ENCODE results near the gene CSNK2A2. TPM values are rescaled to one million over a fixed set of nuclear protein-coding genes. Genes with fewer than 3 reads are reported as not detected.

The CSNK2A2 gene
- total and polyA plus RNA-seq, 4 donors = 18.6 to 74.7 (median 41.0) TPM

DNA sequence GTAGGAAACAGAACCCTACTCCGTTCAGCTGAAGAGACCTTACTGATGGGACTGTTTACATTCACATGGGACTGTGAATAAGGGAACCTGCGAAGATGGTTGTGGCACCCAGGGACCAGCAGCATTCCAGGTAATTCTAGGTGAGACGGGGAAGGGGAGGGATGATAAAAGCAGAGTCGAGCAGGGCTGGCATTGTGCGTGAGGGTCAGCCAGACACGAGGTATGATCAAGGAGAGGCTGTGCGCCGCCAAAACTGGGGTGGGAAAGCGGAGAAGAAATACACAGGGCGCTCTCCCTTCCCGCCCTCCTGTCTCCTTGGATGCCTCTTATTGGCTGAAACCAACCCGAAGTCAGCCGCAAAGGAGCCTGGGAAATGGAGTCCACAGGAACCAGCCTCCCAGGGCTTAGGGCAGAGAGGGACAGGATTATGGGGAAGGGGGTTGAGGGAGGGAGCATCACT, 38.4 kb upstream of the CSNK2A2 start:
- WGBS, 2 donors = 0 to 1% methylated on average over 13 of the region's 13 CpGs
- TF ChIP-seq, protein P1, sequence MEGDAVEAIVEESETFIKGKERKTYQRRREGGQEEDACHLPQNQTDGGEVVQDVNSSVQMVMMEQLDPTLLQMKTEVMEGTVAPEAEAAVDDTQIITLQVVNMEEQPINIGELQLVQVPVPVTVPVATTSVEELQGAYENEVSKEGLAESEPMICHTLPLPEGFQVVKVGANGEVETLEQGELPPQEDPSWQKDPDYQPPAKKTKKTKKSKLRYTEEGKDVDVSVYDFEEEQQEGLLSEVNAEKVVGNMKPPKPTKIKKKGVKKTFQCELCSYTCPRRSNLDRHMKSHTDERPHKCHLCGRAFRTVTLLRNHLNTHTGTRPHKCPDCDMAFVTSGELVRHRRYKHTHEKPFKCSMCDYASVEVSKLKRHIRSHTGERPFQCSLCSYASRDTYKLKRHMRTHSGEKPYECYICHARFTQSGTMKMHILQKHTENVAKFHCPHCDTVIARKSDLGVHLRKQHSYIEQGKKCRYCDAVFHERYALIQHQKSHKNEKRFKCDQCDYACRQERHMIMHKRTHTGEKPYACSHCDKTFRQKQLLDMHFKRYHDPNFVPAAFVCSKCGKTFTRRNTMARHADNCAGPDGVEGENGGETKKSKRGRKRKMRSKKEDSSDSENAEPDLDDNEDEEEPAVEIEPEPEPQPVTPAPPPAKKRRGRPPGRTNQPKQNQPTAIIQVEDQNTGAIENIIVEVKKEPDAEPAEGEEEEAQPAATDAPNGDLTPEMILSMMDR (IDR thresholded peaks at IDR 0.05; ENCODE audit: control extremely low read depth, extremely low read depth) = no peak
- Histone ChIP-seq H3K27ac (ENCODE audit: low read depth in 1 of 2, low read length in 1 of 2) (no peak overlapping the region), H3K9me3 (ENCODE audit: control insufficient read depth in 4 of 4, insufficient read depth in 3 of 4, low read length in 3 of 4) (peaks cover 0 to 2% (median 0%) of the 10 kb centered on the region in 4 donors), H3K27me3 (ENCODE audit: control insufficient read depth in 3 of 3, insufficient read depth in 3 of 3, low read length in 2 of 3) (peaks cover 0 to 11% (median 2%) of the 10 kb centered on the region in 3 donors), H3K4me1 (ENCODE audit: control insufficient read depth in 5 of 5, insufficient read depth in 5 of 5, low read length in 5 of 5) (no peaks in the 10 kb centered on the region), H3K9ac (ENCODE audit: insufficient read depth in 1 of 2, low read length in 2 of 2) (no peak overlapping the region), H3K36me3 (ENCODE audit: control insufficient read depth in 4 of 4, insufficient read depth in 4 of 4, low read length in 4 of 4) (no peaks in the 10 kb centered on the region), H3K4me3 (no peak overlapping the region)
- ATAC-seq (ENCODE audit: insufficient read depth, low FRiP score) (peak; percentile 58), DNase-seq (peak; percentile 63 to 71 (median 66))

DNA sequence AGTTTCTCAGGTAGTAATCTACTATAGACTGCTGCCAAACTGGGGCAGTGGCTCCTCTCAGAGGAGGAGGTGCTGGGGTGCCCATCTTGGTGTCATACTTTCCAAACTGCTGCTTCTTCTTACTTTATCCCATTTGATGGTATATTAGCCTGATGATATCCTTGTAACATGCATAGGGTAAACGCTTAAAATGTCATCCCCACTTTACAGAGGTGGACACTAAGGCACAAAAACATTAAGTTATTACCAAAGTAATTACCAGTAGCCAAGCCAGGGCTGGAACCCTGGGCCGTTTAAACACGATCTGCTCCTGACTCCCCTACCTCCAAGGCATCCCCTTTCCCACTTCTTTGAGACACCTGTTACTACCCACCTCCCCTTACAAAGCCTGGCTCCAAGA, 37.8 kb upstream of the CSNK2A2 start:
- no peak for DNase-seq
- no peak for ATAC-seq (ENCODE audit: insufficient read depth, low FRiP score)
- 42 to 46% methylated on average over 3 of the region's 3 CpGs for WGBS, 2 donors
- H3K4me3 ChIP-seq = no peak overlapping the region
- H3K9ac ChIP-seq (ENCODE audit: insufficient read depth in 1 of 2, low read length in 2 of 2) = no peak overlapping the region
- H3K36me3 ChIP-seq (ENCODE audit: control insufficient read depth in 4 of 4, insufficient read depth in 4 of 4, low read length in 4 of 4) = no peaks in the 10 kb centered on the region
- no peak overlapping the region for H3K27ac ChIP-seq (ENCODE audit: low read depth in 1 of 2, low read length in 1 of 2)
- TF ChIP-seq, protein P1 (IDR thresholded peaks at IDR 0.05; ENCODE audit: control extremely low read depth, extremely low read depth) = no peak
- H3K27me3 ChIP-seq (ENCODE audit: control insufficient read depth in 3 of 3, insufficient read depth in 3 of 3, low read length in 2 of 3) = peaks cover 0 to 11% (median 2%) of the 10 kb centered on the region in 3 donors
- peaks cover 0 to 2% (median 0%) of the 10 kb centered on the region in 4 donors for H3K9me3 ChIP-seq (ENCODE audit: control insufficient read depth in 4 of 4, insufficient read depth in 3 of 4, low read length in 3 of 4)
- H3K4me1 ChIP-seq (ENCODE audit: control insufficient read depth in 5 of 5, insufficient read depth in 5 of 5, low read length in 5 of 5) = no peaks in the 10 kb centered on the region

DNA sequence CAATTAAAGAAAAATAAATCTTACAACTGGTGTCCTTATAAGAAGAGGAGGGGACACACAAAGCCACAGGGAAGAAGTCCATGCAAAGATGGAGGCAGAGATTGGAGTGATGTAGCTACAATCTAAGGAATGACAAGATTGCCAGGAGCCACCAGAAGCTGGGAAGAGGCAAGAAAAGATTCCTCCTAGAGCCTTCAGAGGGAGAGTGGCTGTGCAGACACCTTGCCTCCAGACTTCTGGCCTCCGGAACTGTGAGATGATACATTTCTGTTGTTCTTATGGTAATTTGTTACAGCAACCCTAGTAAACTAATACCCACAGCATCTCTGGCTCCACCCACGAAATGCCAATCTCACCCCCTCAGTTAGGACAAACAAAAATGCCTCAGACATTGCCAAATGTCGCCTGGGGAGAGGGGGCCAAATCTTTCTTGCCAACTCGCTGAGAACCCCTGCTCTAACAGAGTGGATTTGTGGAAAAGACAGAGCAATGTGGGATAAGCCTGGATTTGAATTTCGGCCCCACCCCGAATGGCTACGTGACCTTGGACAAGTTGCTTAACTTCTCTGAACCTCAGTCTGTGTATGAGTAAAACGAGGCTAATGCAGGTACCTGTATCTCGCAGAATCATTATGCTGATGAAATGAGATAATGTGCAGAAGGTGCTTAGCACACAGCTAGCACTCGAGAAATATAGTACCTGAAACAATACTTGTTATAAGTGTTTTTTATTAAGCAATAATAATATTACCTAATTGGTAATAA, 37.1 kb upstream of the CSNK2A2 start:
- 72 to 81% methylated on average over 10 of the region's 10 CpGs for WGBS, 2 donors
- peaks cover 0 to 2% (median 0%) of the 10 kb centered on the region in 4 donors for H3K9me3 ChIP-seq (ENCODE audit: control insufficient read depth in 4 of 4, insufficient read depth in 3 of 4, low read length in 3 of 4)
- peaks cover 0 to 11% (median 0%) of the 10 kb centered on the region in 3 donors for H3K27me3 ChIP-seq (ENCODE audit: control insufficient read depth in 3 of 3, insufficient read depth in 3 of 3, low read length in 2 of 3)
- H3K4me1 ChIP-seq (ENCODE audit: control insufficient read depth in 5 of 5, insufficient read depth in 5 of 5, low read length in 5 of 5) = no peaks in the 10 kb centered on the region
- H3K9ac ChIP-seq (ENCODE audit: insufficient read depth in 1 of 2, low read length in 2 of 2) = no peak overlapping the region
- H3K4me3 ChIP-seq = no peak overlapping the region
- no peak for ATAC-seq (ENCODE audit: insufficient read depth, low FRiP score)
- no peak for DNase-seq
- no peak overlapping the region for H3K27ac ChIP-seq (ENCODE audit: low read depth in 1 of 2, low read length in 1 of 2)
- TF ChIP-seq, protein P1 (IDR thresholded peaks at IDR 0.05; ENCODE audit: control extremely low read depth, extremely low read depth) = no peak
- H3K36me3 ChIP-seq (ENCODE audit: control insufficient read depth in 4 of 4, insufficient read depth in 4 of 4, low read length in 4 of 4) = no peaks in the 10 kb centered on the region

Data from lung (tissue), 12 donors.